ENCODE measurements around the gene CHST6.
"Not testable (repeated sequence)": the region's sequence is repeated elsewhere in the genome, so short reads cannot be mapped to it uniquely, and the experiment has no call there.

Gene CHST6

DNA sequence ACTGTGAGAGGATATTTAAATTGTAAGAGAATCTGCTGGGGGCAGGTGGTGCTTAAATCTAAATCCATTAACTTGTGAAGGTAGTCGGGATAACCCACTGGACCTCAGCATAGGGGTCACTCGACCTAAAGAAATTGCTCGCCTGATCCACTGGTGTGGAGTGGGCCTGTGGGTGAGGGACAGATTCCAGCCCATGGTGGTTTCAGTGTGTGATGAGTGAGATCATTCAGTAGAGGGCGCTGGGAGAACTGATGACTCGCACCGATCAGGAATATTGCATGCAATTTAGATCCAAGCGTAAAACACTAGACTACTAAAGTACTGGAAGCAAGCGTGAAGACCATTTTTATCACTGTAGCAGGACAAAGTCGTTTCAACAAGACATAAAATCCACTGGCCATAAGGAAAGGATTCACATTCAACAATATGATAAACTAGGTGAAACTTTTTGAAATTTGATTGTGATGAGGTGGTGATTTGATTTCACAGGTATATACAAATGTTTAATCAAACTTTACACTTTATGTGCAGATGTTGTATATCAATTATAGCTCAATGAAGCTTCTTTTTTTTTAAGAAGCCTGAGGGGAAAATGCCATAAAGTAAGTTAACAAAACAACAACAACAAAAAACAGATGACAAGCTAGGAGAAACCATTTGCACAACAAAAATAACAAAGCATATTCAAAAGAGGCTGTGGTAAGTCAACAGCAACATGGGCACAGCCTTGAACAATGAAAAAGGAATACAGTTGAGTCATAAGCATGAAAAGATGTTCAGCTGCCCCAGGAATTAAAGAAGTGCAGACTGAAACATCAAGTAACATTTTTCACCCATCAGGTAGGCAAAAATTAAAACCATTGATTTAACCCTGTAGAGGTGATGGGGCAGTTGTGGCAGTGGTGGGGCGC lies 23.3 kb downstream of the CHST6 start:
- TF ChIP-seq, protein P1, sequence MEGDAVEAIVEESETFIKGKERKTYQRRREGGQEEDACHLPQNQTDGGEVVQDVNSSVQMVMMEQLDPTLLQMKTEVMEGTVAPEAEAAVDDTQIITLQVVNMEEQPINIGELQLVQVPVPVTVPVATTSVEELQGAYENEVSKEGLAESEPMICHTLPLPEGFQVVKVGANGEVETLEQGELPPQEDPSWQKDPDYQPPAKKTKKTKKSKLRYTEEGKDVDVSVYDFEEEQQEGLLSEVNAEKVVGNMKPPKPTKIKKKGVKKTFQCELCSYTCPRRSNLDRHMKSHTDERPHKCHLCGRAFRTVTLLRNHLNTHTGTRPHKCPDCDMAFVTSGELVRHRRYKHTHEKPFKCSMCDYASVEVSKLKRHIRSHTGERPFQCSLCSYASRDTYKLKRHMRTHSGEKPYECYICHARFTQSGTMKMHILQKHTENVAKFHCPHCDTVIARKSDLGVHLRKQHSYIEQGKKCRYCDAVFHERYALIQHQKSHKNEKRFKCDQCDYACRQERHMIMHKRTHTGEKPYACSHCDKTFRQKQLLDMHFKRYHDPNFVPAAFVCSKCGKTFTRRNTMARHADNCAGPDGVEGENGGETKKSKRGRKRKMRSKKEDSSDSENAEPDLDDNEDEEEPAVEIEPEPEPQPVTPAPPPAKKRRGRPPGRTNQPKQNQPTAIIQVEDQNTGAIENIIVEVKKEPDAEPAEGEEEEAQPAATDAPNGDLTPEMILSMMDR (conservative IDR thresholded peaks at IDR 0.05; ENCODE audit: low read depth, low read length), result peak; percentile 47
- Histone ChIP-seq H3K27ac (no peak overlapping the region), H4K20me1 (ENCODE audit: insufficient read depth) (no peaks in the 10 kb centered on the region), H3K9ac (no peak overlapping the region), H3K4me2 (no peak overlapping the region), H3K27me3 (ENCODE audit: insufficient read depth, low read depth) (no peaks in the 10 kb centered on the region), H3K36me3 (ENCODE audit: insufficient read depth) (no peaks in the 10 kb centered on the region), H3K79me2 (ENCODE audit: insufficient read depth, low read depth) (no peaks in the 10 kb centered on the region), H2AFZ (ENCODE audit: low read depth) (no peak overlapping the region), H3K4me3 (IDR thresholded peaks at IDR 0.05; ENCODE audit: insufficient read depth, low read depth, low read length) (no peak overlapping the region), H3K4me1 (ENCODE audit: low read depth, poor library complexity, severe bottlenecking) (no peaks in the 10 kb centered on the region)

DNA sequence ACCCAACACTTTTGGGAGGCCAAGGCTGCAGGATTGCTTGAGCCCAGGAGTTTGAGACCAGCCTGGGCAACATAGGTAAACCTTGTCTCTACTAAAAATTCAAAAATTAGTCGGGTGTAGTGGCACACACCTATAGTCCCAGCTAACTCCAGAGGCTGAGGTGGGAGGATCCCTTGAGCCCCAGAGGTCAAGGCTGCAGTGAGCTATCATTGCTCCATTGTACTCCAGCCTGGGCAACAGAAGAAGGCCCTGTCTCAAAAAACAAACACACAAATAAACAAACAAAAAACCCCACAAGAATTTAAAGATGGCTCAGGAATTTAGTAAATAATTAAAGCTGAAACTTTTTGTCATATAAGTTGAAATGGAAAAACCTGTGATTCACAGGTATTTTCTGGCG lies 28.5 kb downstream of the CHST6 start:
- Histone ChIP-seq H3K4me3 (IDR thresholded peaks at IDR 0.05; ENCODE audit: insufficient read depth, low read depth, low read length) (no peak overlapping the region), H2AFZ (ENCODE audit: low read depth) (no peak overlapping the region), H3K36me3 (ENCODE audit: insufficient read depth) (no peaks in the 10 kb centered on the region), H3K4me2 (no peak overlapping the region), H4K20me1 (ENCODE audit: insufficient read depth) (no peaks in the 10 kb centered on the region), H3K9ac (no peak overlapping the region), H3K4me1 (ENCODE audit: low read depth, poor library complexity, severe bottlenecking) (peaks cover 14% of the 10 kb centered on the region), H3K79me2 (ENCODE audit: insufficient read depth, low read depth) (peaks cover 12% of the 10 kb centered on the region), H3K27ac (no peak overlapping the region), H3K27me3 (ENCODE audit: insufficient read depth, low read depth) (no peaks in the 10 kb centered on the region)
- TF ChIP-seq, protein P1 (conservative IDR thresholded peaks at IDR 0.05; ENCODE audit: low read depth, low read length), result no peak

DNA sequence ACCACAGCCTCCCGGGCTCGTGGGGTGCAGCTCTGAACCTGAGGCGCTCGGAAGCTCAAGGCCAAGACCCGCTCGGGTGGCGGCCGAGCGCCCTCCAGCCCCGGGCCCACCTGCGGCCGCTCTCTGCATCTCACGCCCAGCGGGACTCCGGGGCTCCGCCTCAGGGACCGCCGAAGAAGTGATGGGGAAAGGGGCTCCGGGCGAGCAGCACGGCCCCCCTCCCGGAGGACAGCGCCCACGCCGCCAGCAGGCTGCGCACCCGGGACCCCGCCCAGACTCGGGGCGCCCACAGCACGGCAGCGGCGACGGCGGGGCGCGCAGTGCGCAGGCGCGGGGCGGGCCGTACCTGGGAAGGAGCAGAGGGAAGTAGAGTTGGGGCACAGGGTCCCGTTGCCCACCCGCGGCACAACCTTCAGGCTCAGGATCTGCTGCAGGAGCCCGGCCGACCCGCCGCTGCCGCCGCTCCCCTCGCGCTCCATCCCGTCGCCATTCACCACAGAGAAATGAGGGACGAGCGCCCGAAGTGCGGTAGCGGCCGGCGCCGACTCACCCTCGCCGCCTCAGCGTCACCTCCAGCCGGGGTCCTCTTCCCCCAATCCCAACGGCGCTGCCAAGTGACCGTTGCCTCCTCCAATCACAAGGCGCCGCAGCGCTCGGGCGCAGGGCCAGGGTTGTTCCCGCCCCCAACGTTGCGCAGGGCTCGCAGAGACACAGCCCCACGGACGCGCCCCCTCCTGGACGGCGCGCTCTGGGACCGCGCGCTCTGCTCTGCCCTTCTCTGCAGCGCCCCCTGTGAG lies 30.9 kb downstream of the CHST6 start, which contains the start of gene TMEM170A:
TSS of gene TMEM170A (minus strand) at position 568 of the 797 bp plus-strand sequence. CDS start at position 479, 89 bp downstream.
- Histone ChIP-seq H3K79me2 (ENCODE audit: insufficient read depth, low read depth) (peaks cover 34% of the 10 kb centered on the region), H4K20me1 (ENCODE audit: insufficient read depth) (no peaks in the 10 kb centered on the region), H2AFZ (ENCODE audit: low read depth) (peak within 1 kb of the TSS; percentile 89), H3K9ac (peak within 1 kb of the TSS; percentile 65), H3K4me2 (peak within 1 kb of the TSS; percentile 58), H3K4me1 (ENCODE audit: low read depth, poor library complexity, severe bottlenecking) (peaks cover 14% of the 10 kb centered on the region), H3K4me3 (IDR thresholded peaks at IDR 0.05; ENCODE audit: insufficient read depth, low read depth, low read length) (no peak within 1 kb of the TSS), H3K36me3 (ENCODE audit: insufficient read depth) (no peaks in the 10 kb centered on the region), H3K27ac (peak within 1 kb of the TSS; percentile 58; the same call in 1 of the 2 replicates), H3K27me3 (ENCODE audit: insufficient read depth, low read depth) (no peaks in the 10 kb centered on the region)
- TF ChIP-seq, protein P1 (conservative IDR thresholded peaks at IDR 0.05; ENCODE audit: low read depth, low read length), result no peak

DNA sequence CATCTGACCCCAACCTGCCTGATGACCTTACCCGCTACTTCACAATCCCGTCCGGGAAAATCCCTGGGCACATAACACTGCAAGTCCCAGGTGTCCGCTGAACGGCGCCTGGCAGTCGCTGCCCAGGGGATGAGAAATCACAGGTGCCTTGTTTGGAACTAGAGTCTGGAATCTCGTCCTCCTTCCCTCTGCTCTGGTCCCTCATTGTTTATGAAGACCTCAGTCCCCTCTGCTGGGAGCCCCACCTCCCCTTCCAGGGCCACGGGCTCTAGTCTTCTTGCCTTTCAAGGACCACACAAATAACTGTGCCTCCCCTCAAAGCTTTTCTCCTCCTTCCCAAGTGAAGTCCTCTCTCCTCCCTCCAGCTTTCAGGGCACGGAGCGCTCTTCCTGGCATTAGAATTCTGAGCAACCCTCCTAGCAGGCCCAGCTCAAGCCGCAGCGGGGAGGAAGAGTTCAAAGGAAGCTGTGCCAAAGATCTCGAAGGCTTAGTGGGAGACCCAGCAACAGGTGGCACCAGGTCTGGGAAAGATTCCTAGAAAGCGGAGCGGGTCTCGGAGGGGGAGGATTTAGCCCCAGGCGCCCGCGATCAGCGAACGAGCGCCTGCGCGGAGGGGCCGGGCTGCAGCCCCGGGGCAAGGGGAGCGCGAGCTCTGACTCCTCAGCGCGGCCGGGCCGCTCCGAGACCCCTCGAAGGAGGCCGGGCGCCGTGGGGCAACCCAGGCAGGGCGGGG lies 31.7 kb downstream of the CHST6 start:
- H3K4me1 ChIP-seq (ENCODE audit: low read depth, poor library complexity, severe bottlenecking), result peaks cover 14% of the 10 kb centered on the region
- H3K36me3 ChIP-seq (ENCODE audit: insufficient read depth); H3K4me3 ChIP-seq (IDR thresholded peaks at IDR 0.05; ENCODE audit: insufficient read depth, low read depth, low read length); H3K27me3 ChIP-seq (ENCODE audit: insufficient read depth, low read depth); H4K20me1 ChIP-seq (ENCODE audit: insufficient read depth): not testable (repeated sequence)
- H3K4me2 ChIP-seq, result peak overlapping the region; percentile 58
- H3K9ac ChIP-seq, result peak overlapping the region; percentile 65; the same call in 1 of the 2 replicates
- peaks cover 42% of the 10 kb centered on the region for H3K79me2 ChIP-seq (ENCODE audit: insufficient read depth, low read depth)
- peak overlapping the region; percentile 89 for H2AFZ ChIP-seq (ENCODE audit: low read depth)
- H3K27ac ChIP-seq, result peak overlapping the region; percentile 58; the same call in 1 of the 2 replicates
